ENCODE results near the gene NFKBIB. TPM values are rescaled to one million over a fixed set of nuclear protein-coding genes. Genes with fewer than 3 reads are reported as not detected.
"Not testable (repeated sequence)": the region's sequence is repeated elsewhere in the genome, so short reads cannot be mapped to it uniquely, and the experiment has no call there.

NFKBIB gene
- total and polyA plus RNA-seq, 5 donors: 16.0 to 28.9 (median 20.6) TPM

- peak overlapping the region; percentile 87 for H3K4me3 ChIP-seq (ENCODE audit: low read length)
- H3K4me1 ChIP-seq (ENCODE audit: control insufficient read depth, insufficient read depth, low read length): no peaks in the 10 kb centered on the region
- H3K27me3 ChIP-seq (ENCODE audit: control insufficient read depth, insufficient read depth): no peaks in the 10 kb centered on the region
- WGBS: 32% methylated on average over 8 of the region's 8 CpGs
- no peaks in the 10 kb centered on the region for H3K9me3 ChIP-seq (ENCODE audit: control insufficient read depth, low read length)
- no peak for DNase-seq
- intact Hi-C loops (cut with DNase I): loop anchor here in 1 of 4 donors (5.0 kb wide), 1 partner anchor 79 kb away; no protein-coding TSS in a partner anchor
- ATAC-seq: no peak
- no peak overlapping the region for H3K27ac ChIP-seq (ENCODE audit: low read length)
Observed at GRCh38 chr19:38931521-38931793, 31.7 kb downstream of the NFKBIB start.

DNA sequence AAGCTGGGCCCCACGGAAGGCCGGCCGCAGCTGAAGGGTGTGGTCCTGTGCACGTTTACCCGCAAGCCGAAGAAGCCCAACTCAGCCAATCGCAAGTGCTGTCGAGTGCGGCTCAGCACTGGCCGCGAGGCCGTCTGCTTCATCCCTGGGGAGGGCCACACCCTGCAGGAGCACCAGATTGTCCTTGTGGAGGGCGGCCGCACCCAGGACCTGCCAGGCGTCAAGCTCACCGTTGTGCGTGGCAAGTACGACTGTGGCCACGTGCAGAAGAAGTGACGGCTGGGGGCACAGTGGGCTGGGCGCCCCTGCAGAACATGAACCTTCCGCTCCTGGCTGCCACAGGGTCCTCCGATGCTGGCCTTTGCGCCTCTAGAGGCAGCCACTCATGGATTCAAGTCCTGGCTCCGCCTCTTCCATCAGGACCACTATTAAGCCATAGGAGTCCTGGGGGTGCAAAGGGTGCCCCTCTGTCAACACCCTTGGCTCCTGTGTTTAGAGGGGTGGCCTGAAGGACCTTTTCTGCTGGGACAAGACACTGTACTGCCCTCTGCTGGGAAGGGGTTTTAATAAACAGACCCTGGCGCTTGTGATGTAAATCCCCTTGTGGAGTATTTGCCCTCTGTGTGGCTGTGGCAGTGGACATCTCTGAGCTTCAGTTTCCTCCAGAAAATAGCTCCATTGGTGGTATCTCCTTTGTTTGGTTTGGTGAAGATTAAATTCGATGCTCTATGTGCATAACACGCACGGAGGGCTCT lies 32.8 kb downstream of the NFKBIB start:
- intact Hi-C loops (cut with DNase I): loop anchor here in 1 of 4 donors (5.0 kb wide), 1 partner anchor 80 kb away; no protein-coding TSS in a partner anchor
- no peaks in the 10 kb centered on the region for H3K4me1 ChIP-seq (ENCODE audit: control insufficient read depth, insufficient read depth, low read length)
- peak in 2 of 3 donors; percentile 60 to 71 for DNase-seq
- WGBS: 88% methylated on average over 29 of the region's 29 CpGs
- no peaks in the 10 kb centered on the region for H3K27me3 ChIP-seq (ENCODE audit: control insufficient read depth, insufficient read depth)
- no peak overlapping the region for H3K4me3 ChIP-seq (ENCODE audit: low read length)
- no peak for ATAC-seq
- no peak overlapping the region for H3K27ac ChIP-seq (ENCODE audit: low read length)
- H3K9me3 ChIP-seq (ENCODE audit: control insufficient read depth, low read length): no peaks in the 10 kb centered on the region

DNA sequence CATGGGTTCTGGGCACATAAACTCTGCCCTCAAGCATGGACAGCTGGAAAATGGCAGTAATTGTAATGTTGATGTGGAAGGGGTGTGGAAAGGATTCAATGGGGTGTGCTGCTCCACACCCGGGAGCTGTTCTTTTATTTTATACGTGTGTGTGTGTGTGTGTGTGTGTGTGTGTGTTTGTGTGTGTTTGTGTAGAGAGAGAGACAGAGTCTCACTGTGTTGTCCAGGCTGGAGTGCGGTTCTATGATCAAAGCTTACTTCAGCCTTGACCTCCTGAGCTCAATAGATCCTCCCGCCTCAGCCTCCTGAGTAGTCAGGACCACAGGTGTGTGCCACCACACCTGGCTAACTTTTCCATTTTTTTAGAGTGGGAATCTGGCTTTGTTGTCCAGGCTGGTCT lies 33.8 kb downstream of the NFKBIB start:
- intact Hi-C loops (cut with DNase I): loop anchor here in 1 of 4 donors (5.0 kb wide), 1 partner anchor 81 kb away; no protein-coding TSS in a partner anchor
- no peaks in the 10 kb centered on the region for H3K9me3 ChIP-seq (ENCODE audit: control insufficient read depth, low read length)
- 92% methylated on average over 4 of the region's 4 CpGs for WGBS
- no peak overlapping the region for H3K4me3 ChIP-seq (ENCODE audit: low read length)
- no peaks in the 10 kb centered on the region for H3K27me3 ChIP-seq (ENCODE audit: control insufficient read depth, insufficient read depth)
- ATAC-seq: no peak
- no peak overlapping the region for H3K27ac ChIP-seq (ENCODE audit: low read length)
- H3K4me1 ChIP-seq (ENCODE audit: control insufficient read depth, insufficient read depth, low read length): no peaks in the 10 kb centered on the region
- DNase-seq: peak in 1 of 3 donors; percentile 9

- intact Hi-C loops (cut with DNase I): no loop called here
- ATAC-seq (no peak), DNase-seq (no peak)
- Histone ChIP-seq H3K4me1 (ENCODE audit: control insufficient read depth, insufficient read depth, low read length) (no peaks in the 10 kb centered on the region), H3K27ac (ENCODE audit: low read length) (no peak overlapping the region), H3K4me3 (ENCODE audit: low read length) (no peak overlapping the region), H3K9me3 (ENCODE audit: control insufficient read depth, low read length) (no peaks in the 10 kb centered on the region), H3K27me3 (ENCODE audit: control insufficient read depth, insufficient read depth) (no peaks in the 10 kb centered on the region)
- 48% methylated on average over 5 of the region's 5 CpGs for WGBS
Observed at GRCh38 chr19:38939957-38940356, 40.2 kb downstream of the NFKBIB start.

GRCh38 chr19:38941466-38941865 lies 41.7 kb downstream of the NFKBIB start:
- H3K27me3 ChIP-seq (ENCODE audit: control insufficient read depth, insufficient read depth); H3K27ac ChIP-seq (ENCODE audit: low read length); H3K4me3 ChIP-seq (ENCODE audit: low read length); H3K4me1 ChIP-seq (ENCODE audit: control insufficient read depth, insufficient read depth, low read length); DNase-seq; intact Hi-C loops (cut with DNase I); ATAC-seq; H3K9me3 ChIP-seq (ENCODE audit: control insufficient read depth, low read length): not testable (repeated sequence)
- 85% methylated on average over 5 of the region's 5 CpGs for WGBS

GRCh38 chr19:38941979-38942378 lies 42.2 kb downstream of the NFKBIB start:
- Histone ChIP-seq H3K9me3 (ENCODE audit: control insufficient read depth, low read length) (no peaks in the 10 kb centered on the region), H3K27ac (ENCODE audit: low read length) (no peak overlapping the region), H3K4me3 (ENCODE audit: low read length) (no peak overlapping the region), H3K27me3 (ENCODE audit: control insufficient read depth, insufficient read depth) (no peaks in the 10 kb centered on the region), H3K4me1 (ENCODE audit: control insufficient read depth, insufficient read depth, low read length) (no peaks in the 10 kb centered on the region)
- ATAC-seq (no peak), DNase-seq (no peak)
- intact Hi-C loops (cut with DNase I): no loop called here
- WGBS: 79% methylated on average over 2 of the region's 2 CpGs

DNA sequence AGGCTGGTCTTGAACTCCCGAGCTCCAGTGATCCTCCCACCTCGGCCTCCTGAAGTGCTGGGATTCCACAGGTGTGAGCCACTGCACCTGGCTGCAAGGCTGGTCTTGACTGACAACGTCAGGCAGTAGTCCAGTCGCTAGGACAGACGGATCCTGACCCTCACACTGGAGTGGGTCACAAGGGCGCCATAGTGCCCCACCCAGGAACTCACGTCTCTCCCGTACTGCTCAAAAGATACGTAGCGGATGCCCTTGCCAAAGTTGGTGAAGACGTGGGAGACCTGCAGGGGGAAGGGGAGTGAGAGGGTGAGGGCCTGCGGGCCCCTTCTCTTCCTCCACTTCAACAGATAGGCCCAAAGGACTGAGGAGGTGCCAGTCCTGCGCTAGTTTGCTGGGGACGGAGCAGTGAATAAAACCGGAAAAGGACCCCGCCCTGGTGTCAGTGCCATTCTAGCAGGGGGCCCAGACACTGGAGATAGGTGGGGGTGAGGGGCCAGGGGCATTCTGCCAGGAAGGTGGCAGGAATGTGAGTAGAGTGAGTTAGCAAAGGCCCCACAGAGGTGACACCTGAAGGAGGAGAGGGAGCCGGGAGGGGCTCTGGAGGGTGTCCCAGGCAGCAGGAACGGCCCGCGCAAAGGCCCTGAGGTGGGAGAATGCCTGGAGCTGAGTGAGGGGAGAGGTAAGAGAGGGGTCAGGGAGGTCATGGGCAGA lies 42.9 kb downstream of the NFKBIB start:
- Histone ChIP-seq H3K9me3 (ENCODE audit: control insufficient read depth, low read length) (no peaks in the 10 kb centered on the region), H3K4me3 (ENCODE audit: low read length) (no peak overlapping the region), H3K27ac (ENCODE audit: low read length) (no peak overlapping the region), H3K27me3 (ENCODE audit: control insufficient read depth, insufficient read depth) (no peaks in the 10 kb centered on the region), H3K4me1 (ENCODE audit: control insufficient read depth, insufficient read depth, low read length) (no peaks in the 10 kb centered on the region)
- DNase-seq: no peak
- intact Hi-C loops (cut with DNase I): no loop called here
- WGBS: 78% methylated on average over 20 of the region's 20 CpGs
- ATAC-seq: peak; percentile 42 to 60

DNA sequence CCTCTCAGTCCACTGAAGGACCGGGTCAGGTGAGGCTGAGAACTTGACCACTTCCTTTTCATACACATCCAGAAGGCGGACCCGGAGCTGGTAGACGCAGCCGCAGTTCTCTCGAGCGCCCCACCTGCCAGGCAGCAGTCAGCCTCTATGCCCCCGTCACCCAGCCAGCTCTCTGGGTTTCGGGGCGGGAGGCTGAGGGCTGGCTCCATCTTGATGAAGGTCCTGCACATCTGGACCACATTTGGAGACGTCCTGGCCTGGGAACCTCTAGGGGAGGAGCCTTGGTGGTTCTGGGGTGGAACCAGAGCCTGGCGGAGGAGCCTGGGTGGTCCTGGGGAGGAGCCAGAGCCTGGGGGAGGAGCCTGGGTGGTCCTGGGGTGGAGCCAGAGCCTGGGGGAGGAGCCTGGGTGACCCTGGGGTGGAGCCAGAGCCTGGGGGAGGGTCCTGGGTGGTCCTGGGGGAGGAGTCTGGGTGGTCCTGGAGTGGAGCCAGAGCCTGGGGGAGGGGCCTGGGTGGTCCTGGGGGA lies 45.3 kb downstream of the NFKBIB start:
- WGBS: 86% methylated on average over 12 of the region's 12 CpGs

DNA sequence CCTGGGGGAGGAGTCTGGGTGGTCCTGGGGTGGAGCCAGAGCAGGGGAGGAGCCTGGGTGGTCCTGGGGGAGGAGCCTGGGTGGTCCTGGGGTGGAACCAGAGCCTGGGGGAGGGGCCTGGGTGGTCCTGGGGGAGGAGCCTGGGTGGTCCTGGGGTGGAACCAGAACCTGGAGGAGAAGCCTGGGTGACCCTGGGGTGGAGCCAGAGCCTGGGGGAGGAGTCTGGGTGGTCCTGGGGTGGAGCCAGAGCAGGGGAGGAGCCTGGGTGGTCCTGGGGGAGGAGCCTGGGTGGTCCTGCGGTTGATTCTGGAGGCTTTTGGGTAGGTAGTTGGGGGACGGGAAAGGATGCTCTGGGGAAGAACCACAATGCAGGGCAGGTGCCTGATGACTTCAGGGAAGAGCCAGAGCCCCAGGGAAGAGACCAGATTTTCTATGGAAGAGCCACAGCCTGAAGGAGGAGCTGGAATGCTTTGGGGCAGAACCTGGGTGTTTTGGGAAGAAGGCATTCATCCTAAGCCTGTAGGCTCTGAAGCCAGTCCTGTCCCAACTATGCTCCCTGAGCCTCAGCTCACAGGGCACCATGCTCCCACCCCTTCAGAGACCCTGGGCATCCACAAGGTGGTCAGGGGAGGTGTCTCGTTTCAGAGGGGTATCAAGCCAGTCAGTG lies 45.9 kb downstream of the NFKBIB start:
- DNase-seq: no peak
- intact Hi-C loops (cut with DNase I): no loop called here
- Histone ChIP-seq H3K4me3 (ENCODE audit: low read length) (no peak overlapping the region), H3K4me1 (ENCODE audit: control insufficient read depth, insufficient read depth, low read length) (peaks cover 5% of the 10 kb centered on the region), H3K27ac (ENCODE audit: low read length) (no peak overlapping the region), H3K9me3 (ENCODE audit: control insufficient read depth, low read length) (no peaks in the 10 kb centered on the region), H3K27me3 (ENCODE audit: control insufficient read depth, insufficient read depth) (no peaks in the 10 kb centered on the region)
- WGBS: 92% methylated on average over 3 of the region's 3 CpGs
- ATAC-seq: no peak

More for the DNA sequence above, 45.3 kb downstream of the NFKBIB start:
- DNase-seq (no peak), ATAC-seq (no peak)
- Histone ChIP-seq H3K27me3 (ENCODE audit: control insufficient read depth, insufficient read depth) (no peaks in the 10 kb centered on the region), H3K4me1 (ENCODE audit: control insufficient read depth, insufficient read depth, low read length) (peaks cover 1% of the 10 kb centered on the region), H3K27ac (ENCODE audit: low read length) (no peak overlapping the region), H3K4me3 (ENCODE audit: low read length) (no peak overlapping the region), H3K9me3 (ENCODE audit: control insufficient read depth, low read length) (no peaks in the 10 kb centered on the region)
- intact Hi-C loops (cut with DNase I): no loop called here

DNA sequence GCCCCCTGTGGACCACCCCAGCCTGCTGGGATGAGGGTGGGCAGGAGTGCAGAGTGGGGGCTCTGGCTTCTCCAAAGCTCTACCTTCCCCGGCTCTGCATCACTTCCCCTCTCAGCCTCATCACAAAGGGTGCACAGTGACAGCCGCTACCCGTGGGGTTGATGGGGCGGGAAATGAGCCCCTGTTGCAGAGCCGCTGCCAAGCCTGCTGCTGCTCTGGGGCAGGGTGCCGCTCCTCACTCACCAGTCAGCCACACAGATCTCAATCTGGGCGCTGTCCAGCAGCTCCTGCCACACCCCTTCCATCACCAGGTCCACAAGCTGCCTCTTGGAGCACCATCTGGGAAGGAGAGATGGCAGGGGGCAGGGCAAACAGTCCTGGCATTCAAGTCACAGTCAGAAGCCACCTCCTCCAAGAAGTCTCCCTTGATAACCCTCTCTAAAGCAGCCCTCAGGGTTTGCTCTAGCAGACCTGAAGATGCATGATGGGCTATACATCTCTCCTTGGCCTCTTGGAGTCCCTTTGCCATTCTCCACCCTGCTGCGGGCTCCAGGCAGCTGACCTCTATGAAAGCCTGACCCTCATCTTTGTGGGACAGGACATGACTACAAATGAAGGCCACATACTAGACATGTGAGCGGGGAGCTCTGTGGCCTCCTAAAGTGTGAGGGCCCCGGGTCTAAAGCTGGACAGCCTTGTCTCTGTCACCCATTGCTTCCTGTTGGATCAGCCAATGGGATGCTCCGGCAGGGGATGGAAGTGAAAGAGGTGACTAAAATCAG lies 46.7 kb downstream of the NFKBIB start:
- Histone ChIP-seq H3K27ac (ENCODE audit: low read length) (no peak overlapping the region), H3K4me3 (ENCODE audit: low read length) (no peak overlapping the region), H3K4me1 (ENCODE audit: control insufficient read depth, insufficient read depth, low read length) (peaks cover 5% of the 10 kb centered on the region), H3K9me3 (ENCODE audit: control insufficient read depth, low read length) (no peaks in the 10 kb centered on the region), H3K27me3 (ENCODE audit: control insufficient read depth, insufficient read depth) (no peaks in the 10 kb centered on the region)
- intact Hi-C loops (cut with DNase I): no loop called here
- no peak for ATAC-seq
- DNase-seq: no peak
- 89% methylated on average over 11 of the region's 11 CpGs for WGBS

Data from right cardiac atrium (tissue), 5 donors.